ENCODE measurements around the gene P2RX7.

DNA sequence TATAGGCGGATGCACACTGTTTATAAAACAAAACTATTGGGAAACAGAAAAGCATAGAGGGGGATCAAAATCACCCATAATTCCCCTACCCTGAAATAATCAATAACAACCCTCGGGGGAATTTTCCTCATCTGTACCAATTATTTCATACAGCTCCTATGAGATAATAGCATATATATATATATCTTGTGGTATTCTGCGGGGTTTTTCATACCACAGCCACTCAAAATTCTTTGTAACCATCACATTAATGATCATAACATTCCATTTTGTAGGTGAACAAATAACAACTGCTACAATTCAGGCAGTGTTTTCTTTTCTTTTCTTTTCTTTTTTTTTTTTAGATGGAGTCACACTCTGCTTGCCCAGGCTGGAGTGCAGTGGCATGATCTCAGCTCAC is 35.3 kb downstream of the P2RX7 start:
- TF ChIP-seq, protein P1, sequence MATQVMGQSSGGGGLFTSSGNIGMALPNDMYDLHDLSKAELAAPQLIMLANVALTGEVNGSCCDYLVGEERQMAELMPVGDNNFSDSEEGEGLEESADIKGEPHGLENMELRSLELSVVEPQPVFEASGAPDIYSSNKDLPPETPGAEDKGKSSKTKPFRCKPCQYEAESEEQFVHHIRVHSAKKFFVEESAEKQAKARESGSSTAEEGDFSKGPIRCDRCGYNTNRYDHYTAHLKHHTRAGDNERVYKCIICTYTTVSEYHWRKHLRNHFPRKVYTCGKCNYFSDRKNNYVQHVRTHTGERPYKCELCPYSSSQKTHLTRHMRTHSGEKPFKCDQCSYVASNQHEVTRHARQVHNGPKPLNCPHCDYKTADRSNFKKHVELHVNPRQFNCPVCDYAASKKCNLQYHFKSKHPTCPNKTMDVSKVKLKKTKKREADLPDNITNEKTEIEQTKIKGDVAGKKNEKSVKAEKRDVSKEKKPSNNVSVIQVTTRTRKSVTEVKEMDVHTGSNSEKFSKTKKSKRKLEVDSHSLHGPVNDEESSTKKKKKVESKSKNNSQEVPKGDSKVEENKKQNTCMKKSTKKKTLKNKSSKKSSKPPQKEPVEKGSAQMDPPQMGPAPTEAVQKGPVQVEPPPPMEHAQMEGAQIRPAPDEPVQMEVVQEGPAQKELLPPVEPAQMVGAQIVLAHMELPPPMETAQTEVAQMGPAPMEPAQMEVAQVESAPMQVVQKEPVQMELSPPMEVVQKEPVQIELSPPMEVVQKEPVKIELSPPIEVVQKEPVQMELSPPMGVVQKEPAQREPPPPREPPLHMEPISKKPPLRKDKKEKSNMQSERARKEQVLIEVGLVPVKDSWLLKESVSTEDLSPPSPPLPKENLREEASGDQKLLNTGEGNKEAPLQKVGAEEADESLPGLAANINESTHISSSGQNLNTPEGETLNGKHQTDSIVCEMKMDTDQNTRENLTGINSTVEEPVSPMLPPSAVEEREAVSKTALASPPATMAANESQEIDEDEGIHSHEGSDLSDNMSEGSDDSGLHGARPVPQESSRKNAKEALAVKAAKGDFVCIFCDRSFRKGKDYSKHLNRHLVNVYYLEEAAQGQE (IDR thresholded peaks at IDR 0.05; ENCODE audit: insufficient replicate concordance, low read depth), result no peak
- TF ChIP-seq, protein P2, sequence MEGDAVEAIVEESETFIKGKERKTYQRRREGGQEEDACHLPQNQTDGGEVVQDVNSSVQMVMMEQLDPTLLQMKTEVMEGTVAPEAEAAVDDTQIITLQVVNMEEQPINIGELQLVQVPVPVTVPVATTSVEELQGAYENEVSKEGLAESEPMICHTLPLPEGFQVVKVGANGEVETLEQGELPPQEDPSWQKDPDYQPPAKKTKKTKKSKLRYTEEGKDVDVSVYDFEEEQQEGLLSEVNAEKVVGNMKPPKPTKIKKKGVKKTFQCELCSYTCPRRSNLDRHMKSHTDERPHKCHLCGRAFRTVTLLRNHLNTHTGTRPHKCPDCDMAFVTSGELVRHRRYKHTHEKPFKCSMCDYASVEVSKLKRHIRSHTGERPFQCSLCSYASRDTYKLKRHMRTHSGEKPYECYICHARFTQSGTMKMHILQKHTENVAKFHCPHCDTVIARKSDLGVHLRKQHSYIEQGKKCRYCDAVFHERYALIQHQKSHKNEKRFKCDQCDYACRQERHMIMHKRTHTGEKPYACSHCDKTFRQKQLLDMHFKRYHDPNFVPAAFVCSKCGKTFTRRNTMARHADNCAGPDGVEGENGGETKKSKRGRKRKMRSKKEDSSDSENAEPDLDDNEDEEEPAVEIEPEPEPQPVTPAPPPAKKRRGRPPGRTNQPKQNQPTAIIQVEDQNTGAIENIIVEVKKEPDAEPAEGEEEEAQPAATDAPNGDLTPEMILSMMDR (IDR thresholded peaks at IDR 0.05; ENCODE audit: insufficient read depth, low read length), result no peak
- no peak for TF ChIP-seq POLR2AphosphoS5 (IDR thresholded peaks at IDR 0.05; ENCODE audit: low read depth)
- no peak for TF ChIP-seq GABPA (IDR thresholded peaks at IDR 0.05; ENCODE audit: low read depth)
- no peak for TF ChIP-seq SPI1 (IDR thresholded peaks at IDR 0.05; ENCODE audit: borderline replicate concordance, low read depth)

Data from HL-60 (cell line).